HG02852 (cell line): ENCODE results near the gene SERBP1.
"Not testable (repeated sequence)": the region's sequence is repeated elsewhere in the genome, so short reads cannot be mapped to it uniquely, and the experiment has no call there.

Source experiments
- ATAC-seq: cut with Tn5 transposase; IDR thresholded peaks from one replicate; pipeline ENCODE4 v1.9.1; 2021; ENCODE audit warnings: mild to moderate bottlenecking, moderate library complexity; ENCODE audit not compliant: unreplicated experiment

SERBP1 gene

DNA sequence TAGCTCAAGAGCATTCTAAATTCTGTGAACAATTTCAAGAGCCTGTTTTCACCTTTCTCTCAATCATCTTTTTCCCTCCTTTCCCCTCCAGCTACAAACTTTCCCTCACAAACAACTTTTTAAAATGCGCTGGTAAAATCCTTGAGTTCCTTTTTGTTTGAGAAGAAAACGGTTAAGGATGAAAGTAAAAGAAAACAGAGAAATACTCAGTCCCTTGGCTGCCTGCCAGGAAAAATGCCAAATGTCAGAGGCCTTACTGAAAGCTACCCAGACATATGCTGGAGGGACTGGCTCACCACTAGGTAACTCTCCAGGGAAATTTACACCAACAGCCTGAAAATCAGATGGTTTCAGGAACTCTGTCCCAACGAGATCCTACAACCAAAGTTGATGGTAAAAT, 11.0 kb upstream of the SERBP1 start:
- ATAC-seq = no peak

DNA sequence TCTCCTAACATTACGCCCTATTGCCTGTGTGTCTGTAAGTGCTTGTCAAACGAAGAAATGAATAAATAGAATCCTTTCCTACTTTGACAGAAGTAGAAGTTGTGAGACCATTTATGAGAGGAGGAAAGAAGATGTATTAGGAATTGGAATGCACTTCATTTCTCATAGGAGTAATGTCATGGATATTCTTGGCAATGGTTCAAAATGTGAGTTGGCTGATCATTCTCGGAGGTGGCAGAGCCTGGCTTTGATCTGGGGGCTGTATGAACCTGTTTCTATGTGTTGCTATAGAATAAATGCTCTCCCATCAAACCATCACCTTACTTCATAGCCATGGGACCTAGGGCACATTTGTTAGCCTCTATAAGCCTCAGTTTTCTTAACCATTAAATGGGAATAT, 10.1 kb upstream of the SERBP1 start:
- no peak for ATAC-seq

DNA sequence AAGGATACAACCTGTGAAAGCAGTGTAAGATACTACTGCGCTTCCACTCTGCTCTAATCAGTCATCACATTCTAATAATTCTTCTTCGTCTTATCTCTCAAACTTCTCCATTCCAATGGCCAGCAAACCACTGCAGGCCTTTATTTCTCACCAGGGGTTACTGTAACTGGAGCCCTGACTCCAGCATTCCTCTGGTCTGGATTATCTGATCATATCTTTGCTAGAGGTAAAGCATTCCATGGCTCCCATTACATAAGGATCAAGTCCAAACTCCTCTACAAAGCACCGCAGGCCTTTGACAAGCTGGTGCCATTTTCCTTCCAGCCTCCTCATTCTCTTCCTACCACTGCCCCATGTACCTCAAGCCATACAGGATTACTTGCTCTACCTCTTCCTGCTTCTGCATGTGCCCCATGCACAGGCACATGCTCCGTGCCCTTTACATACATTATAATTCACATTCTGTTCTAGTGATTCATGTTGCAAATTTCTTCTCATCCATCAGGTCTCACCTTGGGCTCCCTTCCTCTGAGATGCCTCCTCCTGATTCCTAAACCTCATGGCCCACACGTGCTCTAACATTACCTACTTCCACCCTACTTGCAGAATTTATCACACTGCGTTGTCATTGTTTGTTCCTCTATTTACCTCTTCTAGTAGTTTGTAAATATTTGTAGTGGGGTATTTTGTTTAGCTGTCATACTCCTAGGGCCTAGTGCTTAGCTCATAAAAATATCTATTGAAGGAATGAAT, 9.3 kb upstream of the SERBP1 start:
- ATAC-seq = no peak

DNA sequence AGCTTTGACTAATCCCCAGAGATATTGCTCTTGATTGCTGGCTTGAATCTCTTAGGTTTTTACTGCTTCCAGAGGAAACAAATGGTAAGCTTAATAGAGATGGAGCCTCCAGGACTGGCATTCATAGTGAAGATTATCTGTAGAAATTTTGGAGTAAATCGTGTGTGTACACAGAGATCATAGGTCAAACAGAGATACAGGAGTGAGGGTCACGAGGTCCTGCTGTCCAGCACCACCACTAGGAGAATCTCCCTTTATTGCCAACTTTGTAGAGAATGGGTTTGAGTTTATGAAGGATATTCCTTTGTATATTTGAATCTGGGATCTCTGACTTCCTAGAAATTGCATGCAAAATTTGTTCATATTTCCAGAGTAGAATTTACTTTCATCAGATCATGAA, 7.8 kb upstream of the SERBP1 start:
- no peak for ATAC-seq

DNA sequence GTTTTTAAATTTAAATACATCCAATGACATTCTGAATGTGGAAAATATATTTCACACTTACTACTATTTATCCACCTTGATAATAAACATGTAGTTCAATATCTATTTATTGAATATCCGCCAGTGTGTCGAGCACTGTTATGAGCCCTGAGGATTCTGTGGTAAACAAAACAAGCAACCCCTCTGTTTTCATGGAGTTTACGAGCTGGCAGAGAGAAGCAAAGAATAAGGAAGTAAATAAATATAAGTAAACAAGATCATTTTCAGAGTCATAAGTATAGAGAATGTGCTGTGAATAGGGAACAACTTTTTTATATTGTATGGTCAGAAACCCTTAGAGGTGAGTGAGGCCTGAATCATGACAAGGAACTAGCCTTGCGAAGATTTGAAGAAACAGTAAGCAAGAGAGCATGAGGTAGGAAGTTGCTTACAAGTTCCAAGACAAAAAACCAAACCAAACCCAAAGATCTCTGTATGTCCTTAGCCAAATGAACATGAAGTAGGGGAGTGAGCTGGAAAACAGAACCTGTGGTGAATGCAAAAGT, 6.4 kb upstream of the SERBP1 start:
- ATAC-seq = no peak

DNA sequence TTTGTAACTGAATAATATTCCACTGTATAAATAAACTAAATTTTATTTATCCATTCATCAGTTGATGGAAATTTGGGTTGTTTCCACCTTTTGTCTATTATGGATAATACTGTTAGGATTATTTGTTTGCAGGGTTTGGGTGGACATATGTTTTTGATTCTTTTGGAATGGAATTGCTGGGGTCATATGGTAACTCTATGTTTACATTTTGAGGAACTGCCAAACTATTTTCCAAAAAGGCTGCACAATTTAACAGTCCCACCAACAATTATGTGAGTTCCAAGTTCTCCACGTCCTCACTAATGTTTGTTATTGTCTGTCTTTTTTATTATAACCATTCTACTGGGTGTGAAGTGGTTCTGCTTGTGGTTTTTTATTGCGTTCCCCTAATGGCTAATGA, 4.3 kb upstream of the SERBP1 start:
- ATAC-seq = no peak

DNA sequence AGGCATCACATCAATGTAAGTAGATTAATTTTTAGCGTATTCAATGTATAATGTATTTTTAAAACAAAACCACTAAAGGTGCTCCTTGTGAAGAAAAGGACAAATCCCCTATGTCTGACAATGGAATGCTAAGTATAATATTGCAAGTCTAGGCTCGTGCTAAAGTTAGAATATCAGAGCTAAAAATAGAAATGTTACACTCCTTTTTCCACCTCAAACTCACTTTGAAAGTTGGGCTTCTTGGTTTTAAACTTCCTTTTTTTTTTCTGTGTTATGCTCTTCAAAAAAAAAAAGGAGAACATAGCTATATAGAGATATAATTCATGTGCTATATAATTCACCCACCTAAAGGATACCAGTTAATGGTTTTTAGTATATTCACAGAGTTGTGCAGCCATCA, 3.6 kb upstream of the SERBP1 start:
- ATAC-seq = no peak

DNA sequence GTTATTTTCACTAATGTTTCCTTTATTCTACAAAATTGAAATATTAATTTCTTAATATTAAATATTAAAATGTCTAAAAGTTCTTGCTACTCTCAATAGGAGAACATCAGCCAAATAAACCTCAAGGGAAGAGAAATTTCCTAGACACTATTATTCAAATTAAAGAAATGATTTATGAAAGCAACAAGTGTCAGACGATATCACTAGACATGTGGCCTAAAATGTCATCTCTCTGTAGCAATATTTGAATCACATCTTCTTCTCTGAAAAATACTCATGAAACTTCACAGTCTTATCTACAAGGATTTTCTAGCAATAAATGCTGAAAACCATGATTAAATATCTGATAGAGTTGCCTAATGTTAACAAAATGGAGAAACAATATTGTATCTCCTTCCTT, 2.5 kb upstream of the SERBP1 start:
- no peak for ATAC-seq

DNA sequence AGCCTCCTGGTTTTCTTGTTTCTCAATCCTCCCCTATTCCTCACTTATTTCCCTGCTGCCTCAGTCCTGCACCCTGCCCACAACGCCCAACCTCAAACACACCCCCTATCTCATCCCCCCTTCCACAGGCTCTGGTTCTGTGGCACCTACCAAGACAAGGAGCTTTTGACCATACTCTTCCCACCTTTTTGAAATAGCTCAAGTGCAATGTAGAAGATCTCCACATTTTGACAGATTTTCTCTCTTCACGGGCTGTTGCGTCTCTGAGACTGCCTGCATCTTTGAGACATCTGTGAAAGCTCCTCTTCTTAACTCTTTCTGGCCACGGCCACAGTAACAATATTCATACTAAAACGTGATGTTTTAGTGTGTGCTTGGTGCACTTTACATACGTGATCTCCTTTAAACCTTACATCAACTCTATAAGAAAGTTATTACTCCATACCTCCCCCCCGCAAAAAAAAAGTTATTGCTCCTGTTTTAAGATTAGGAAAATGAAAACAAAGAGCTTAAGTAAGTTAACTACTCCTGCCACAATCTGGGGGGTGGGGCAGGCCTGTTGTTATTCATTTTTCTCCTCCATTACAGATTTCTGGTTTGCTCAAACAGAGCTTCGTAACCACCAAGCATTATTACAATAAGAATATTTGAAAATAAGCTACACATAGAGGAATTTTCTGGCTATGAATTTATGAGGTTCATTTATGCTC, 1.8 kb upstream of the SERBP1 start:
- ATAC-seq = no peak

DNA sequence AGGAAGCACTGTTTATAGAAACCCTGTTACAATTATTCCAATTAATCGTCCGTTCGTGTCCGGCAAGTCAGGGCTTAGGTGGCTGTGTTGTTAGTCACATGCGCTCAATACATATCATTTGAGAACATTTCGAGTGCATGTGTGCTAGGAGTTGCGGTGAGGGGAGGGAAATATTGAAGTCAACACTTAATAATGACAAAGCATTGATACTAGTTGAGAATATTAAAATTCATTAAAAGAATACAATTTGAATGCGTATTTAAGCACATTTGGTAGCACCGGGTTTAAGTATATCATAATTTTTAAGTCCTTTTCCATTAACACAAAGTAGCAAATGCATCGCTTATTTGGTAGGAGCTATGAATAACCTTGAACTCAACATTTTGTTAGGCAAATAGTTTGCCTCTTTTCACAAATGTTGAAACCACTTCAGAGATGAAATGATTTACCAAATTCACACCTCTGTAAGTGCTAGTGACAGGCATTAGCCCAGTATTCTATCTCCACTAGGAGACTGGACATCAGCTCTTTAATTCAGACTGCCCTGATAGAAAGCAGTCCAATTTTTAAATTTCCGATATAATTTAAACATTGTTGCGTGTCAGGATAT, 1.1 kb upstream of the SERBP1 start:
- no peak for ATAC-seq

DNA sequence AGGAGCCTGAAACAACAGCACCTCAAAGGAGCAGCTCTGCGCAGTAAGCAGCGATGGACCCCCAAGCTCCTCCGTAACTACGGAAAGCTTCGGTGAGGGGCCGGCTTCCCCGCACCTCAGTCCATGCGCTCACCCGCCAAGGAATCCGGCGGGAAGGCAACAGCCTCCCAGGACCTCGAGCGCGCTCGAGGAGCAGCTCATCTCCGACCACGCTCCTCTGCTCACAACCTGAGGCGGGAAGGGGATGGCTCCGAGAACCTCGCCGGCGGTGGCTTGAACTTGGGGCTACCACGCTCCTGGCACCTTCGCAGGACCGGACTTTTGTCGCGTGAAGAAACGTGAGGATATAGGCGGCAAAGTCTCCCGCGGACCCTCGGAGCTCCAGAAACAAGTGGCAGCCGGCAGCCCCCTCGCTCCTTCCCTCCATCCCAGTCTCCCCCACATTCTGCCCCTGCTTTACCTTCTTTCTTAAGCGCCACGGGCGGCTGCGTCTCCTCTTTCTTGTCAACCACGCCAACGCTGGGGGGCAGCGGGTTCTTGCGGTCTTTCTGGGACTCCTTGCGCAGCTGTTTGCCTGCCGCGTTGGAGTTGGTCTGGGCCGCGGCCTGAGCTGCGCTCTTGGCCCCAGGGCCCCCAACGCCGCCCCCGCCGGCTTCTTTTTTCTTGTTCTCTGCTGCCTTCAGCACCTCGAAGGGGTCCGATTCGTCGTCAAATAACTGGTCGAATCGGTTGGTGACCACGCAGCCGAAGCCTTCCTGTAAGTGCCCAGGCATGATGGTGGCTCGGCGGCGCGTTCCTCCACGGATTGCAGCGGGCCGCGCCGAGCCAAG, 459 bp downstream of the SERBP1 start:
- peak; percentile 6 for ATAC-seq

DNA sequence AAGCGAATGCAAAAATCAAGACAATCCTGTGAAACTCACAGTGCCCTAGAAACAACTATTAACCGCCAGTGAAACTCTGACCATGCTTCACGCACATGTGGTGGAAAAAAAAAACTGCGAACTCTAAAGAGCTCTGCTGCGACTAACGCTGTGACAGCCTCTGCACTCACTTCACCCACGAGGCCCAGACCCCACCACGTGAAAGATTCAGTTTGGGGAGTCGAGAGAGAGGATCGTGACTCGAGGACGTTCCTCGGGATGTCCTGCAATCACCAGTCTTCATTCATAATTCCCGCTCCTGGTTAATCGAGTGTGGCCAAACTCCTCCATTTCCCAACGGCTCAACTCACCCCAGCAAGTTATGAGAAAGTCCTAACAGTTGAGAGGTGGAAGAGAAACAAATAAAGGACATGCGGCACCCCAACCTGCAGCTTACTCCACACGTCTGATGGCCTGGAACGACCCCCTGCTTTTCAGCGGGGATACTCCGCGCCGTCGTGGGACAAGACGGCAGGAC, 1.1 kb downstream of the SERBP1 start:
- ATAC-seq = no peak

DNA sequence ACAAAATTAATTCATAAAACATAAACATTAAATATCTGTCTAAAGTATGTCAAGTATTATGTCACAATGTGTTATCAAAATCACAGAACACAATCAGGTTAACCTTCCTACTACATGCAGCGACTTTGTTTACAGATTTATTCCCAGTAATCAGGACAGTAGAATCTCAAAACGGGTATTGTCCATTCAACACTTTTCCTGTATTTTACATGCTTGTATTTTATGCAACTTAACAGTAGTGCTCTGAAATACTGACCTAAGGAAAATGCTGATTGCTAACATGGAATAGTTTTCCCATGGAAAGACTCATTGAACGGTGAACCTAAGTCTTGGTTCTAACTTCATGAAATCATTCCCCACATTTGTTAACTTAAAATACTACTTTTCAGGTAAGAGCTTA, 2.3 kb downstream of the SERBP1 start:
- no peak for ATAC-seq

DNA sequence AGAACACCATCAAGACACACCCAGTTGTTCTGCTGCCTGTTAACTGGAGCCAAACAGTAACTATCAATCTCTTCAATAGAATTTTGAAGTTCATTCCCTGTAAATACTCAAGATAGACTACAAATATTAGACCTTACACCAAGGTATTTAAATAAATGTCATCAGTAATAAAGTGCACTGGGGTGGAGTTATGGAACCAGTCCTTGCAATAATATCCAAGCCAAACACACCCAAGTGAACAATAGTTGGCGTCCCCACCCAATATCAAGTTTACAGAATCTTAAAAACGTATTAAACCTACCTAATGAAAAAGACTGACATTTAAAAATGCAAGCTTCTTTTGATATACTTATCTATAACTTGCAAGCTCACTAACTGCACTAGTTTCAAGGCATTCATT, 2.7 kb downstream of the SERBP1 start:
- no peak for ATAC-seq

DNA sequence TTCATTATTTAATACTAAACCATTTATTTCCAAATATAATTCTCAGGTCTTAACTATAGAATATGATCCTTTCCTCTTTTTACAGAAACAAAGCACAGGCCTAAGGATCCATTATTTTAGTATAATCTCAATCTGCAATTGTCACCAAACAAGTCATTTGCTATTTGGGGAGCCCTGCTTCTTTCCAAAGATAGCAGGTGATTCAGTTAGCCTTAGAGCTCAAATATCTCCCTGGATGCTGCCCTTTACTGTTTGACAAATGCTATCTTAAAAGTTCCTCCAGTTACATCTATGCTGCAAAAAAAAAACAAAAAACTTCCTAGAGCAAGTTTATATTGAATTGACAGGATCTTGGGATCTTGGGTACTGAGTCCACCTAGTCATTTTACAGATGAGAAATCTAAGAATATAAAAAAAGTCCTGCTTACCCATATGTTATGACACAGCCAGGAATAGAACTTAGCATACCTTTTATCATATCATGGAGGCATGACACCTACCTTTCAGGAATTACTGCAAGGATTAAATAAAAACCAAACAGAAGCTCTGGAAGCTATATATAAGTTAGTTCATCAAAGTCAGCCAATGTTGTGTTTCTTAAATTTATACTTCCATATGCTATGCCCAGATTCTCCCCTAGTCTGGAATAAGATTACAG, 9.2 kb downstream of the SERBP1 start:
- no peak for ATAC-seq

DNA sequence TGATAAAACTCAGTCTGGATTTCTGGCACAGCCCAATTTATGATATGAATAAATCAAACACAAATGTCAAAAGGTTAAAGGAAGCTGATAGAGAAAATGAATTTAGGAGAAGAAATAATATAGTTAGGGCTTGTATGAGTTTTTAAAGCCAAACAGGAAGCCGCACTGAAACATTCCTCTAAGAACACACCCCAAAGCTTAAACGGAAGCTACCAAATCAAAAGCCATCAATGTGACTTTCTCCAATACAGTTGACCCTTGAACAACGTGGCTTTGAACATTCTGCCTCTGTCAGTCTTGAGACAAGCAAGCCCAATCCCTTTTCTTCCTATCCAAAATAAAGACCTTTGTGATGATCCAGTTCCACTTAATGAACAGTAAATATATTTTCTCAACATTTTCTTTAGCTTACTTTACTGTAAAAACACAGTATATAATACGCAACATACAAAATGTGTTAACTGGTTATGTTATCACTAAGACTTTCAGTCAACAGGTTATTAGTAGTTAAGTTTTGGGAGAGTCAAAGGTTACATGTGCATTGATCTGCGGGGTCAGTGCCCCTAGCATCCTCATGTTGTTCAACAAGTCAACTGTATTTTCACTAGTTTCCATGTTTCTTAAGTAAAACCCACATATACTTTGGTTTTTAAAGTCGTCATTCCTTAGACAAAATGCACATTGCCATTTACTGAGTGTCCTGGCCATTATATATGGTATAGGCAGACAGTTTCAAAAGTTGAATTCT, 11.2 kb downstream of the SERBP1 start:
- no peak for ATAC-seq

DNA sequence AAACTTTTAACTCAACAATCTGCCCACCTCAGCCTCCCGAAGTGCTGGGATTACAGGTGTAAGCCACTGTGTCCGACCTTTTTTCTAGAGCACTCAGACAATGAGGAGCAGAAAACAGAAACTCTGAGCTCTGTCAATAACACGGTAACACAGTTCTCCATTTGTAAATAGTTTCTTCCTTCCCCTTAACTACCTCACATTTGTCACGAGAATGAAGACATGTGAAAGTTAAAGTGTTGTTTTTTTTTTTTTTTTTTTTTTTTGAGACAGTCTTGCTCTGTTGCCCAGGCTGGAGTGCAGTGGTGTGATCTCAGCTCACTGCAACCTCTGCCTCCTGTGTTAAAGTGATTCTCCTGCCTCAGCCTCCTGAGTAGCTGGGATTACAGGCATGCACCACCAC, 12.5 kb downstream of the SERBP1 start:
- ATAC-seq = not testable (repeated sequence)

DNA sequence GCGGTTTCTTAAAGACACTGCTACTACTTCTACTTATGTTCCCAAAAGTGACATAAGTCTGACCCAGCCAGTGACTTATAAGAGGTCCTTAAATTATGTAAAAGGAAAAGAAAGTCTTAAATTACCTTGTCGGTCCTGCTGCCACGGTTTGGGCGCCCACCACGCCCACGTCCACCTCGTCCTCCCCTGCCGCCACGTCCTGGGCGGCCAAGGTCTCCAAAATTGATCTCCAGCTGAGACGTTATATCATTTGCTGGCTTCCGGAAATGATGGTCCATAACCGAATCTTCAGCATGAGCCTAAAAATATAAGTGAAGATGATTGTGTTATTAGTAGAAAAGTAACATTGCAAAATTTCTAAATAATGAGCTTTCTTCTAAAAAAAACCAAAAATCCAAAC, 15.2 kb downstream of the SERBP1 start:
- ATAC-seq = no peak

DNA sequence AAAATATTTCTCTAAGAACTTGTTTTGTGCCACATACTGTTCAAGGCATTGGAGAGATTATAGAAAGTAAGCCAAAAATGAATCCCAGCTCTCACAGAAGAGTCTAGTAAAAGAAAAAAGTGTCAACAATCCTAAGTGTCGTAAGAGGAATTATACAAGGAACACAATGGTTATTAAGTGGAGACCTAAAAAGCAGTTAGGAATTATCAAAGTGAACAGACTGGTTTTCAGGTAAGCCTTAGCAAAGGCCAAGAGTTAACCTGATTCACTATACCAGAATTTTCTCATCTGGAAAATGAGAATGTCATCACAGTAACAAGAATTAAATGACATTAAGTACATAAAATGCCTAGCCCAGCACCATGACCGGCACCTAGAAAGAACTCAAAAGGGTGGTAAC, 15.6 kb downstream of the SERBP1 start:
- no peak for ATAC-seq

DNA sequence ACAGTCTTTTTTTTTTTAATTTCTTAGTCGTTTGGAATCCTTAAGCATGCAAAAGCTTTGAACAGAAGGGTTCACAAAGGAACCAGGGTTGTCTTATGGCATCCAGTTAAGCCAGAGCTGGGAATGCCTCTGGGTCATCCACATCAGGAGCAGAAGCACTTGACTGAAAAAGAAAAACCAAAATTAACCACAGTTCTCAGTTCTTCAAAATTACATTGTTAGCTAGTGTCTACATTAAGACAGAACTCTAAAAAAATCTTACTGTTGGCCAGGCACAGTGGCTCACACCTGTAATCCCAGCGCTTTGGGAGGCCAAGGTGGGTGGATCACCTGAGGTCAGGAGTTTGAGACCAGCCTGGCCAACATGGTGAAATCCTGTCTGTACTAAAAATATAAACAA, 17.1 kb downstream of the SERBP1 start:
- not testable (repeated sequence) for ATAC-seq
